Left forelimb (tissue), 1 donor: ENCODE data around the gene CDON.

Experiments used
- DNase-seq: peaks from one replicate; pipeline ENCODE4 v3.0.0-alpha.2; 2018; ENCODE audit warnings: low spot score

CDON gene

GRCh38 chr11:126062679-126063506, at the start of gene CDON:
TSS of gene CDON (minus strand) at chr11:126062866. CDS start at chr11:126023476, 39,390 bp downstream.
- DNase-seq: peak; percentile 95

GRCh38 chr11:126111458-126112116, 48.9 kb upstream of the CDON start:
- no peak for DNase-seq

DNA sequence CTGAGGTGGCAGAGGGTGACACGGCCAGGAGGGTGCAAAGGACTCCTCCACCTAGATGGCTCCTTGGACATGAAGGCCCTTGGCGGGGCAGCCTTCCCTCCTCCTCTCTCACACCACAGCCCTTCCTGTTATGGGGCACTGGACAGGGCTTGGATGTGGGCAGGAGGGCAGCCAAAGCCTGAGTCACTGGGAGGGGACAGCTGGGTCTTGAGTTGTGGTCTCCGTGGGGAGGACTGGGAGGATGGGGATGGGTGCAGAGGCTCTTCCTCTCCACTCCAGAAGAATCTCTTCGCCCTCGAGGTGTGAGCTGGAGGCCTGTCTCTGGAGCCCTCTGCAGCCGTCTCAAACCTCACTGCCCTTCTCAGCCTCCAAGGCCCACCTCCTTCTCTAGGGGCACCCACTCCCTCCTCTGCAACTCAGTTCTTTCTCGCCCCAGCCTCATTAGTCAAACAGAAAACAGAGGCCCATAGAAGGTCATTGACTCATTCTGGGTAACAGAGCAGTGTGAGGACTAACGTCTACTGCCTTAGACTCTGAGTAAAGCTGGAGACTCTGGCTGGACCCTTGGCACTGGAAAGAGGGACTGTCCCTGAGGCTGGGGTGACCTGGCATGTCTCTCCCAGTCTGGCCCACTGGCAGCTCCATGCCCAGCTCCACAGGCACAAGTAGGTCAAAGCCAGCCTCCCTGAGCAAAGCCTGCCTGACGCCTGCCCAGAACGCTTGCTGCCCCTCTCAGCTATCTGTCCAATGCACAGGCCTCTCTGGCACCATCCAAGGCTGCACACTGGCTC, 47.5 kb upstream of the CDON start:
- no peak for DNase-seq

DNA sequence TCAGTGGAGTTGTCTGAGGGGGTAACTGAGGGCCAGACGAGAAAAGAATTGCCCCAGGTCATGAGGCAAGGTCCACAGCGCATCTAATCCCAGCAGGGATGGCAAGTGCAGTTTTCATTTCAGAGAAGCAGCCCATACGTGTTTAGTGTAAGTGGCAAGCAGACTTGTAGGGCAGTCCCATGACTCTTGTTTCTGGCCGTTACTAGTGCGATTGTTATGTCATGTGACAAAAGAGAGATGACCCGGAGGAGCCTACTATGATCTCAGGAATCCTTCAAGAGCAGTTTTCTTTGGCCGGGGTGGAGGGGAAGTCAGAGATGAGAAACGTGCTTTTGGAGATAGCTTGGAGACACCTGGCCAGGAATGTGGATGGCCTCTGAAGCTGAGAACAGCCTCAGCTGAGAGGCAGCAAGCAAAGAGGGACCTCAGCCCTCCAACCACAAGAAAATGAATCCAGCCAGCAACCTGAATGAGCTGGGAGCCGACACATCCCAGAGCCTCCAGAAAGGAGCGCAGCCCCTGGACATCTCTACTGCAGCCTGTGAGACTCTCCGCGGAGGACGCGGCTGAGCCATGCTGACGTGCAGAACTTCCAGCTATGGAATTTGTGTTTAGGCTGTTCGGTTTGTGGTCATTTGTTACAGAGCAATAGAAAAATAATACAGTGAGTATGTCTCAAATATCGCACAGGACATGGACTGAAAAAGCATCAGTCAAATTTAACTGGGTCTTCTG, 44.1 kb upstream of the CDON start:
- DNase-seq: no peak

DNA sequence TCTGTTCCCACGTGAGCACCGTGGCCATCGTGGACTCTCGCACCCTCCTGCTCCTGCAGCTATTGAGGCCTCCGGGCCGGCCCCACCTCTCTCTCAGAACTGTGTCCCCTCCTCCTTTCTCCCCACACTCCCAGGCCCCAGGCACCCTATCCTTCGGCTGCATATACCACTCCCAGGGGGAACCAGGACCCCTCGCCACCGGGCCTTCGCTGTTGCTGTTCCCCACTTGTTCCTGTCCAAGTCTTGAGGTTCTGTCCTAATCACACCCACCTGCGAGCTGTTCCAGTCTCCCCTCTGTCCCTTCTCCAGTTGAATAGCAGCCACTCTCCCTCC, 43.0 kb upstream of the CDON start:
- no peak for DNase-seq

GRCh38 chr11:126105022-126105747, 42.5 kb upstream of the CDON start:
- DNase-seq: no peak

GRCh38 chr11:126104420-126104819, 41.8 kb upstream of the CDON start:
- no peak for DNase-seq

DNA sequence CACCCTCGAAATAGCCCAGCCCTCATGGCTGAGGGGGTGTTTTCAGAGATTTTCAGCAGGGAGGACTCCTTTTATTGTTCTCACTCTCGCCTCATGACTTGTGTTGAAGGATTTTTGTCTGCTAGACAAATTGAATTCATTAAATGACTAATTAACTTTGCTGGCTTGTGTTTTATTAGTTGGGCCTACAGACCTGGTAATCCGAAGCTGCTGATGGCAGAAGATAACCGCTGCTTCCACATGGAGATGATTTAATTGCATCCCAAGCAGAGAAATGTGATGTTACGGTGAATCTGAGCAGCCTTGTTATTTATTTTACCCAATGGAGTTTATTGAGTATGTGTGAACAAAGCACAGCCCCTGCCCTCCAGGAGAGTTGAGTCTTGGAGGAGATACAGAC, 40.5 kb upstream of the CDON start:
- no peak for DNase-seq

GRCh38 chr11:126102436-126102981, 39.8 kb upstream of the CDON start:
- no peak for DNase-seq

DNA sequence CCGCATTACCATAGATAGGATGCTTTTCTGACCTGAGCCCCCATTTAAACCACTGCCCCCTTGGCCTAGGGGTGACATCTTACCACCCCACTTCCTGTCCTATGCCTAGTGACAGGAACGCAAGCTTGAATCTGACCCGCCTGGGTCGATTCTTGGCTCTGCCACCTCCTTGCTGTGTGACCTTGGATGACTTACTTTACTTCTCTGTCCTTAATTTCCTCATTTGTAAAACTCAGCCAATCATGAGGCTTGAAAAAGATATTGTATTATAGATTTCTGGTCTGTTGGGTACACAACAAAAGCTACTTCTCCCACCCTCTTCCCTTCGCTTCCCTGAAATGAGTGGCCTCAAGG, 39.2 kb upstream of the CDON start:
- no peak for DNase-seq

DNA sequence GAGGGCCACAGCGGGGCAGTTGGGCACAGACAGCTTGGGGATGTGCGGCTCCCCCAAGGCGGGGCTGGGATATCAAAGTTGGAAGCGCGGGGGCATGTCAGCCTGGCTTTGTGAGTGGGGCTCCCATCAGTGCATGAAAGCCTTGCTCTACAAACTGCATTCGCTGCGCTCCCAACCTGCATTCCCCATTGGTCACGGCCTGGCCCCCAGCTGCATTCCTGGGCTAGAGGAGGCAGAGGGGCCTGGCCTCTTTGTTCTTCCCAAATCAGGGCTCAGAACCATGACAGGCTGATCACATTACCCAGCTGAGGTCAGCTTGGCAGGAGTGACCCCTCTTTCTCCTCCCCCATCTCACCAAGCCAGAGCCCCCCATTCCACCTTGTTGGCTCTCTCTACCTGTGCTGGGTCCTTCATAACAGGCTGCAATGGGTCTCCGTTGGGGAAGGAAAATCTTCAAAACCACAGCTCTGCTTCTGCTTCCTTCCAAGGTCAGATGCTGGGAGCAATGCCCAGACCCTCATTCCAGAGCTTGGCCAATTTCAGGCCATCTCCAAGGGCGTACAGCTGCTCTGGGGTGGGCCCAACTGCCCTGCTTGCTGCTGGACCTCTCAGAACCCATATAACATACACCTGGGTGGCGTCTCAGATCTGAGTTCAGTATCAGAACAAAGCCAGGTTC, 38.7 kb upstream of the CDON start:
- no peak for DNase-seq

DNA sequence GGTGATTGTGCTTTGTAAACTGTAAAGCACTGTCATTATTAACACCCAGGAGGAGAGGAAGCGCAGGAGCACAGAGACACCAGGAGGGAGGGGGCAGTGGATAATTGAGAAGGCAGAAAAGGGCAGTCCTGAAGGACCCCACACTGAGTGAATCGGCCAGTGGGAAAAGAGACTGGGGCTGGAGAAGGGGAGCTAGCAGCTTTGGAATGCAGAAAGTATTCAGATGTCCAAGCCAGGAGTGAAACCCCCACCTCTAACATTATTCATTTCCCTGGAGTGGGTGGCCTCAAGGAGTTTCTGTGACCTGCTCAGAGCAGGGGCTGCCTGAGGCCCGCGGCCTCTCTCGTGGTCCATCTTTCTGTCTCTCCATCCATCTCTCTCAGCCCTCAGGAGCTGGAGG, 38.0 kb upstream of the CDON start:
- DNase-seq: no peak

GRCh38 chr11:126098204-126098769, 35.6 kb upstream of the CDON start:
- DNase-seq: no peak

DNA sequence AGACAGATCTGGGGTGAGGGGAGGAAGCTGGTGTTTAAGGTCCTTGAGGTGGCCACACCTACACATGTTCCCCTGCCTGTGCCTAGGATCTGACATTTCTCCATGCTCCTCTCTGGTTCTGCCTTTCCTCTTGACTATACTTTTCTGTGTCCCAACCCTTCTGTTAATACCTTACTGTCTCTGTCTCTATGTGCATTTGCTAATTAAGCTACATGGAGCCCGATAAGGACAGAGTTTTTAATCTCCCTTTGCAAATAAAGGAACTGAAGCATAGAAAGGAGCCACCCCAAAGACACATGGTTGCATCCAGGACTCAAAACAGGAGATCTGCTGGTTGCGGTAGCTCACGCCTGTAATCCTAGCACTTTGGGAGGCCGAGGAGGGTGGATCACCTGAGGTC, 33.1 kb upstream of the CDON start:
- no peak for DNase-seq

DNA sequence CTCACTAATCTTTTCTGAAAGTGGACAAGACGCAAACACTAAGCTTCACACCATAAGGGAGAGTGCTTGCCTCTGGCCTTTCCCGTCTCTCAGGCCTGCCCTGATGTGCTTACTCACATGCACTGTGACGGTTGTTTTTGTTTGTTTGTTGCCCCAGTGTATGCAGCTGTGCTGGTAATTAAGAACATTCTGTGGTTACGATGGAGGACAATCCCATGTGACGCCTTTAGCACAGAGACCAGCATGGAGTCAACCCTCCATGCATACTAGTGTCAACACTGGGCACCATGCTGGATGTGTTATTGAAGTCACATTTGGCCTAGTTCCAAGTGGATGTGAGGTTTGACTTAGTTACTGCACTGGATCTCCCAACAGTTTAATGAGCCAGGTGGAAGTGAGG, 27.8 kb upstream of the CDON start:
- no peak for DNase-seq

DNA sequence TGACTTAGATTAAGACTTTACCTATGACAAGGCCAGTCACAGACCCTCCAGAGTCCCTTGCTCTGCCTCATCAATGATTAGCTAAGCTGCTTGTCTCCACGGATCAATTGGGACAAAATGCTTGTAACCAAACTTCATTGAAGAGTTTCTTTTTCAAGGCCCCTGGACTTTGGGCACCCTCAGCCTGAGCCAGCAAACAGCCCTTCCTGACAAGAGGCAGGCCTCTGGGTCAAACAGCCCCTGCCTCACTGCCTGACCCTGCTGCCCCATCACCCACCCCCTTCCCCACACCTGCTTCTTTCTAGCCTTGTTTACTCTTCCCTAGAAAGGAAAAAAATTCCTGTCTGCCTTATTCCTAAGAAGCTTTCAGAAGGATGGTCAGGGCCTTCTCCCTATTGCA, 26.3 kb upstream of the CDON start:
- DNase-seq: no peak

DNA sequence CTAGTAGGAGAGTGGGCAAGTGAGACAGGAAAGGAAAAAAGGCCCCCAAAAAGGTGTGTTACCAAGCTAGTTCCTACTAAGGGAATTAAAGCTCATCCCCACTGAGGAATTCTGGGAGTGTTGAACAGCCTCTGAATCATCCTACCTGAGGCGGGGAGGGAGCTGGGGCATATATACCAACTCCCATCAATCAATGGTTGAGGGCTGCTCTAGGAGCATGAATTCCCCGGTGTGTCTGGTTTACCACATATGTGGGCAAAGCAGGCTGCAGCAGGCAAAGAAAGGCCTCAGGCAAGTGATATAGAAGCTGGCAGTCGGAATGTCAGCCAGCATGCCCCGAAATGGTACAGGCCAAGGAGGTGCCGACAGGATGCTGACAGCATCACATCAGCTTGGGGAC, 23.6 kb upstream of the CDON start:
- no peak for DNase-seq

GRCh38 chr11:126084608-126084912, 21.9 kb upstream of the CDON start:
- no peak for DNase-seq

GRCh38 chr11:126083829-126084607, 21.4 kb upstream of the CDON start:
- no peak for DNase-seq
